ENCODE measurements around the gene PDP2.

DNA sequence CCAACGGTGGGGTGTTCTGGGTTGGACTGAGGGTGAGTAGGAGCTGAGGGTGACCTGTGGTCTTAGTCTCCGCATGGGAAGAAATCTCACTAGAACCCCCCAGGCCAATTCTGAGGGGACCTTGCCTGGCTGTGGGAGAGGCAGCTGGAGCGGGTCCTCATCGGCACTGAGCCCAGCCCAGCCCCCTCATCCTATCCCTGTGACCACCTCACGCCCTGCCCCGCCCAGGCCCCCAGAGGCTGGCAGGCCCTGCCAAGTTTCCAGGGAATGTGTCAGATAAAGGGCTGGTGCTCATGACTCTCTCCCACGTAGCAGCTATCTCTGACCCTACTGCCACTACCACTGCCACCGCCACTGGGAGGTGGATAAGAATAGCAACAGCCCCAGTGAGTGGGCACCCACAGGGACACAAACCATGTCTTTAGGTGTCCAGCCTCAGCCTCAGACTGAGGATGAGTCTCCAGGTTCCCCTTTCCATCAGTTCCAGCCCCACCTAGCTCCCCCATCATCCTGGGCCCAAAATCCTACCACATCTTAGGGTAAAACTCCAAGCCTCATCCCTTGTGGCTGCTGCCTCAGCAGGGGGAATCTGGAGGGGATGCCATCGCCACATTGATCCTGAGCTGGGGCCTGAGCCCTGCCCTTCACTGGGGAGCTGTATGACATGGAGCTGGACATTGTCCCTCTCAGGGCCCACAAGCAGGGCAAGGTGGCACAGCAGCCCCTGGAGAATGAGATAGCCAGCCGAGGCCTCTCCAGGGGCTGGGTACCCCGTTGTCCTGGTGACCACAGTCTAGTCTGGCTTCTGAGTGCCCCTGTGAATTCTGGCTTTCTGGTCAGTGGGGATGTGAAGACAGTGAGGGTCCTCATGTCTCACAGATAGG, 23.5 kb downstream of the PDP2 start:
- TF ChIP-seq CTCF (conservative IDR thresholded peaks at IDR 0.05 in 1 of 2, IDR thresholded peaks at IDR 0.05 in 1 of 2; ENCODE audit: extremely low read depth in 1 of 2, insufficient read depth in 1 of 2, low read depth in 1 of 2, low read length in 2 of 2) (no peak), EZH2 (IDR thresholded peaks at IDR 0.05; ENCODE audit: borderline replicate concordance, low read length) (no peak)
